ENCODE results near the gene FOCAD.

FOCAD gene

GRCh38 chr9:20742833-20743232, 58.8 kb downstream of the FOCAD start:
- no peak overlapping the region for H3K27ac ChIP-seq (ENCODE audit: low read length)
- H3K9me3 ChIP-seq (ENCODE audit: control insufficient read depth, low read depth, low read length), result no peaks in the 10 kb centered on the region
- H3K4me1 ChIP-seq (ENCODE audit: control insufficient read depth, low read depth, low read length), result no peaks in the 10 kb centered on the region
- no peak overlapping the region for H3K9ac ChIP-seq (ENCODE audit: low read length)
- no peaks in the 10 kb centered on the region for H3K27me3 ChIP-seq (ENCODE audit: control insufficient read depth, insufficient read depth, low read length)
- peaks cover 8% of the 10 kb centered on the region for H3K36me3 ChIP-seq (ENCODE audit: control insufficient read depth, low read depth, low read length)
- H3K4me3 ChIP-seq (ENCODE audit: low read length), result no peak overlapping the region

GRCh38 chr9:20744036-20744630, 60.1 kb downstream of the FOCAD start:
- Histone ChIP-seq H3K4me3 (ENCODE audit: low read length) (no peak overlapping the region), H3K9me3 (ENCODE audit: control insufficient read depth, low read depth, low read length) (no peaks in the 10 kb centered on the region), H3K4me1 (ENCODE audit: control insufficient read depth, low read depth, low read length) (peaks cover 3% of the 10 kb centered on the region), H3K27me3 (ENCODE audit: control insufficient read depth, insufficient read depth, low read length) (no peaks in the 10 kb centered on the region), H3K27ac (ENCODE audit: low read length) (no peak overlapping the region), H3K9ac (ENCODE audit: low read length) (no peak overlapping the region), H3K36me3 (ENCODE audit: control insufficient read depth, low read depth, low read length) (peaks cover 4% of the 10 kb centered on the region)

GRCh38 chr9:20746967-20747366, 62.9 kb downstream of the FOCAD start:
- no peak overlapping the region for H3K27ac ChIP-seq (ENCODE audit: low read length)
- H3K9ac ChIP-seq (ENCODE audit: low read length), result no peak overlapping the region
- H3K36me3 ChIP-seq (ENCODE audit: control insufficient read depth, low read depth, low read length), result no peaks in the 10 kb centered on the region
- no peaks in the 10 kb centered on the region for H3K27me3 ChIP-seq (ENCODE audit: control insufficient read depth, insufficient read depth, low read length)
- H3K9me3 ChIP-seq (ENCODE audit: control insufficient read depth, low read depth, low read length), result no peaks in the 10 kb centered on the region
- H3K4me1 ChIP-seq (ENCODE audit: control insufficient read depth, low read depth, low read length), result peaks cover 9% of the 10 kb centered on the region
- H3K4me3 ChIP-seq (ENCODE audit: low read length), result no peak overlapping the region

- Histone ChIP-seq H3K9ac (ENCODE audit: low read length) (no peak overlapping the region), H3K36me3 (ENCODE audit: control insufficient read depth, low read depth, low read length) (no peaks in the 10 kb centered on the region), H3K27ac (ENCODE audit: low read length) (no peak overlapping the region), H3K27me3 (ENCODE audit: control insufficient read depth, insufficient read depth, low read length) (no peaks in the 10 kb centered on the region), H3K9me3 (ENCODE audit: control insufficient read depth, low read depth, low read length) (no peaks in the 10 kb centered on the region), H3K4me1 (ENCODE audit: control insufficient read depth, low read depth, low read length) (peaks cover 9% of the 10 kb centered on the region), H3K4me3 (ENCODE audit: low read length) (no peak overlapping the region)
Observed at GRCh38 chr9:20749496-20750198, 65.6 kb downstream of the FOCAD start.

GRCh38 chr9:20753761-20754160, 69.7 kb downstream of the FOCAD start:
- H3K27ac ChIP-seq (ENCODE audit: low read length), result no peak overlapping the region
- H3K36me3 ChIP-seq (ENCODE audit: control insufficient read depth, low read depth, low read length), result no peaks in the 10 kb centered on the region
- H3K9ac ChIP-seq (ENCODE audit: low read length), result no peak overlapping the region
- no peaks in the 10 kb centered on the region for H3K9me3 ChIP-seq (ENCODE audit: control insufficient read depth, low read depth, low read length)
- no peak overlapping the region for H3K4me3 ChIP-seq (ENCODE audit: low read length)
- no peaks in the 10 kb centered on the region for H3K27me3 ChIP-seq (ENCODE audit: control insufficient read depth, insufficient read depth, low read length)
- peaks cover 12% of the 10 kb centered on the region for H3K4me1 ChIP-seq (ENCODE audit: control insufficient read depth, low read depth, low read length)

GRCh38 chr9:20754556-20754955, 70.5 kb downstream of the FOCAD start:
- Histone ChIP-seq H3K4me1 (ENCODE audit: control insufficient read depth, low read depth, low read length) (peaks cover 5% of the 10 kb centered on the region), H3K9ac (ENCODE audit: low read length) (no peak overlapping the region), H3K4me3 (ENCODE audit: low read length) (no peak overlapping the region), H3K27ac (ENCODE audit: low read length) (no peak overlapping the region), H3K9me3 (ENCODE audit: control insufficient read depth, low read depth, low read length) (no peaks in the 10 kb centered on the region), H3K36me3 (ENCODE audit: control insufficient read depth, low read depth, low read length) (no peaks in the 10 kb centered on the region), H3K27me3 (ENCODE audit: control insufficient read depth, insufficient read depth, low read length) (no peaks in the 10 kb centered on the region)

GRCh38 chr9:20760246-20760891, 76.3 kb downstream of the FOCAD start:
- H3K9me3 ChIP-seq (ENCODE audit: control insufficient read depth, low read depth, low read length), result no peaks in the 10 kb centered on the region
- peaks cover 3% of the 10 kb centered on the region for H3K4me1 ChIP-seq (ENCODE audit: control insufficient read depth, low read depth, low read length)
- no peak overlapping the region for H3K4me3 ChIP-seq (ENCODE audit: low read length)
- no peak overlapping the region for H3K9ac ChIP-seq (ENCODE audit: low read length)
- H3K36me3 ChIP-seq (ENCODE audit: control insufficient read depth, low read depth, low read length), result peaks cover 7% of the 10 kb centered on the region
- H3K27me3 ChIP-seq (ENCODE audit: control insufficient read depth, insufficient read depth, low read length), result no peaks in the 10 kb centered on the region
- no peak overlapping the region for H3K27ac ChIP-seq (ENCODE audit: low read length)

- Histone ChIP-seq H3K27ac (ENCODE audit: low read length) (no peak overlapping the region), H3K9me3 (ENCODE audit: control insufficient read depth, low read depth, low read length) (no peaks in the 10 kb centered on the region), H3K4me3 (ENCODE audit: low read length) (no peak overlapping the region), H3K36me3 (ENCODE audit: control insufficient read depth, low read depth, low read length) (peaks cover 23% of the 10 kb centered on the region), H3K4me1 (ENCODE audit: control insufficient read depth, low read depth, low read length) (no peaks in the 10 kb centered on the region), H3K27me3 (ENCODE audit: control insufficient read depth, insufficient read depth, low read length) (no peaks in the 10 kb centered on the region), H3K9ac (ENCODE audit: low read length) (no peak overlapping the region)
Observed at GRCh38 chr9:20770947-20771346, 86.9 kb downstream of the FOCAD start.

- Histone ChIP-seq H3K27ac (ENCODE audit: low read length) (no peak overlapping the region), H3K9ac (ENCODE audit: low read length) (no peak overlapping the region)
Observed at GRCh38 chr9:20771729-20772128, 87.7 kb downstream of the FOCAD start.

GRCh38 chr9:20775683-20776082, 91.6 kb downstream of the FOCAD start:
- Histone ChIP-seq H3K9me3 (ENCODE audit: control insufficient read depth, low read depth, low read length) (no peaks in the 10 kb centered on the region), H3K36me3 (ENCODE audit: control insufficient read depth, low read depth, low read length) (peaks cover 9% of the 10 kb centered on the region), H3K27ac (ENCODE audit: low read length) (no peak overlapping the region), H3K4me3 (ENCODE audit: low read length) (no peak overlapping the region), H3K9ac (ENCODE audit: low read length) (no peak overlapping the region), H3K27me3 (ENCODE audit: control insufficient read depth, insufficient read depth, low read length) (no peaks in the 10 kb centered on the region), H3K4me1 (ENCODE audit: control insufficient read depth, low read depth, low read length) (no peaks in the 10 kb centered on the region)

More at GRCh38 chr9:20771729-20772128, 87.7 kb downstream of the FOCAD start:
- Histone ChIP-seq H3K27me3 (ENCODE audit: control insufficient read depth, insufficient read depth, low read length) (no peaks in the 10 kb centered on the region), H3K4me1 (ENCODE audit: control insufficient read depth, low read depth, low read length) (no peaks in the 10 kb centered on the region), H3K36me3 (ENCODE audit: control insufficient read depth, low read depth, low read length) (peaks cover 19% of the 10 kb centered on the region), H3K9me3 (ENCODE audit: control insufficient read depth, low read depth, low read length) (no peaks in the 10 kb centered on the region), H3K4me3 (ENCODE audit: low read length) (no peak overlapping the region)

- H3K27ac ChIP-seq (ENCODE audit: low read length), result no peak overlapping the region
- no peaks in the 10 kb centered on the region for H3K36me3 ChIP-seq (ENCODE audit: control insufficient read depth, low read depth, low read length)
- H3K9me3 ChIP-seq (ENCODE audit: control insufficient read depth, low read depth, low read length), result no peaks in the 10 kb centered on the region
- H3K9ac ChIP-seq (ENCODE audit: low read length), result no peak overlapping the region
- H3K27me3 ChIP-seq (ENCODE audit: control insufficient read depth, insufficient read depth, low read length), result no peaks in the 10 kb centered on the region
- no peak overlapping the region for H3K4me3 ChIP-seq (ENCODE audit: low read length)
- H3K4me1 ChIP-seq (ENCODE audit: control insufficient read depth, low read depth, low read length), result peaks cover 18% of the 10 kb centered on the region
Observed at GRCh38 chr9:20781092-20781491, 97.0 kb downstream of the FOCAD start.

- Histone ChIP-seq H3K36me3 (ENCODE audit: control insufficient read depth, low read depth, low read length) (no peaks in the 10 kb centered on the region), H3K4me1 (ENCODE audit: control insufficient read depth, low read depth, low read length) (peaks cover 18% of the 10 kb centered on the region), H3K9me3 (ENCODE audit: control insufficient read depth, low read depth, low read length) (no peaks in the 10 kb centered on the region), H3K27me3 (ENCODE audit: control insufficient read depth, insufficient read depth, low read length) (no peaks in the 10 kb centered on the region), H3K27ac (ENCODE audit: low read length) (no peak overlapping the region), H3K4me3 (ENCODE audit: low read length) (no peak overlapping the region), H3K9ac (ENCODE audit: low read length) (no peak overlapping the region)
Observed at GRCh38 chr9:20782289-20782688, 98.2 kb downstream of the FOCAD start.
